ENCODE results near the gene PNCK. TPM values are rescaled to one million over a fixed set of nuclear protein-coding genes. Genes with fewer than 3 reads are reported as not detected.

Gene PNCK
- total and polyA plus RNA-seq, 2 of the 13 experiments (the other 11 are each of a cell fraction or from before 2014, with no cell fraction given) = 33.1 TPM; not detected in 1

DNA sequence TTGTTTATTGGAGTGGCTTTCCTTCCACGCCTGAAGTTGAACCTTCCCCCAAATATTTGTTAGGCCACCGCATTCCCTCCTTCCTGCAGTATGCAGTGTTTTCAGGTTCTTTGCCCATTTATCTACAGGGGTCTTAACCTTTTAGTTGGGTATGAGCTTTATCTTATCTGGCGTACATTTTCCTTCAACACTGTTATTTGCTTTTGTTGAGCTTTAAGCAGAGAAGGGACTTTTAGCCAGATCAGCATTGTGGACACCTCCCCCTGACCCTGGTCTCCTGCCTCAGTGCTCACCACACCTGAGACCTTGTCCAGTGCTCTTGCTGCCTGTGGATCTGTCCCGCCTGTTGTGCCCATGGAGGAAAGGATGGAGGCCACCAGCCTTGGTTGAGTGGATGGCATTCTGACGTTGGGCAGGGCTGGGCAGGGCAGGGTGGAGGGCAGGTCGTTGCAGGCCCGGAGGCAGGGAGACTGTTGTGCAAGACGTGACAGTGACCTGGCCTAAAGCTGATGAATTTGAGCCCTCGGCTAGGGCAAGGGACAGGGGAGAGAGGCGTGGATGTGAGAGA, 27.6 kb downstream of the PNCK start (continued):
- TF ChIP-seq BCL3 (CRISPR knock-in tag; IDR thresholded peaks at IDR 0.05) = no peak
- no peak for TF ChIP-seq ZFP36L1 (CRISPR knock-in tag; IDR thresholded peaks at IDR 0.05)
- no peak for TF ChIP-seq NFATC3 (CRISPR knock-in tag; IDR thresholded peaks at IDR 0.05)
- peak; percentile 60; the same call in 1 of the 2 replicates for TF ChIP-seq ZNF503 (CRISPR knock-in tag; IDR thresholded peaks at IDR 0.05)
- no peak for TF ChIP-seq SNAI1 (CRISPR knock-in tag; IDR thresholded peaks at IDR 0.05; ENCODE audit: borderline replicate concordance)
- no peak for TF ChIP-seq MAF1 (CRISPR knock-in tag; IDR thresholded peaks at IDR 0.05; ENCODE audit: borderline replicate concordance)
- TF ChIP-seq, protein P1, sequence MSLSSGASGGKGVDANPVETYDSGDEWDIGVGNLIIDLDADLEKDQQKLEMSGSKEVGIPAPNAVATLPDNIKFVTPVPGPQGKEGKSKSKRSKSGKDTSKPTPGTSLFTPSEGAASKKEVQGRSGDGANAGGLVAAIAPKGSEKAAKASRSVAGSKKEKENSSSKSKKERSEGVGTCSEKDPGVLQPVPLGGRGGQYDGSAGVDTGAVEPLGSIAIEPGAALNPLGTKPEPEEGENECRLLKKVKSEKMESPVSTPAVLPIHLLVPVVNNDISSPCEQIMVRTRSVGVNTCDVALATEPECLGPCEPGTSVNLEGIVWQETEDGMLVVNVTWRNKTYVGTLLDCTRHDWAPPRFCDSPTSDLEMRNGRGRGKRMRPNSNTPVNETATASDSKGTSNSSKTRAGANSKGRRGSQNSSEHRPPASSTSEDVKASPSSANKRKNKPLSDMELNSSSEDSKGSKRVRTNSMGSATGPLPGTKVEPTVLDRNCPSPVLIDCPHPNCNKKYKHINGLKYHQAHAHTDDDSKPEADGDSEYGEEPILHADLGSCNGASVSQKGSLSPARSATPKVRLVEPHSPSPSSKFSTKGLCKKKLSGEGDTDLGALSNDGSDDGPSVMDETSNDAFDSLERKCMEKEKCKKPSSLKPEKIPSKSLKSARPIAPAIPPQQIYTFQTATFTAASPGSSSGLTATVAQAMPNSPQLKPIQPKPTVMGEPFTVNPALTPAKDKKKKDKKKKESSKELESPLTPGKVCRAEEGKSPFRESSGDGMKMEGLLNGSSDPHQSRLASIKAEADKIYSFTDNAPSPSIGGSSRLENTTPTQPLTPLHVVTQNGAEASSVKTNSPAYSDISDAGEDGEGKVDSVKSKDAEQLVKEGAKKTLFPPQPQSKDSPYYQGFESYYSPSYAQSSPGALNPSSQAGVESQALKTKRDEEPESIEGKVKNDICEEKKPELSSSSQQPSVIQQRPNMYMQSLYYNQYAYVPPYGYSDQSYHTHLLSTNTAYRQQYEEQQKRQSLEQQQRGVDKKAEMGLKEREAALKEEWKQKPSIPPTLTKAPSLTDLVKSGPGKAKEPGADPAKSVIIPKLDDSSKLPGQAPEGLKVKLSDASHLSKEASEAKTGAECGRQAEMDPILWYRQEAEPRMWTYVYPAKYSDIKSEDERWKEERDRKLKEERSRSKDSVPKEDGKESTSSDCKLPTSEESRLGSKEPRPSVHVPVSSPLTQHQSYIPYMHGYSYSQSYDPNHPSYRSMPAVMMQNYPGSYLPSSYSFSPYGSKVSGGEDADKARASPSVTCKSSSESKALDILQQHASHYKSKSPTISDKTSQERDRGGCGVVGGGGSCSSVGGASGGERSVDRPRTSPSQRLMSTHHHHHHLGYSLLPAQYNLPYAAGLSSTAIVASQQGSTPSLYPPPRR (CRISPR knock-in tag; IDR thresholded peaks at IDR 0.05; ENCODE audit: borderline replicate concordance) = peak; percentile 67; the same call in 1 of the 2 replicates
- TF ChIP-seq, protein P2, sequence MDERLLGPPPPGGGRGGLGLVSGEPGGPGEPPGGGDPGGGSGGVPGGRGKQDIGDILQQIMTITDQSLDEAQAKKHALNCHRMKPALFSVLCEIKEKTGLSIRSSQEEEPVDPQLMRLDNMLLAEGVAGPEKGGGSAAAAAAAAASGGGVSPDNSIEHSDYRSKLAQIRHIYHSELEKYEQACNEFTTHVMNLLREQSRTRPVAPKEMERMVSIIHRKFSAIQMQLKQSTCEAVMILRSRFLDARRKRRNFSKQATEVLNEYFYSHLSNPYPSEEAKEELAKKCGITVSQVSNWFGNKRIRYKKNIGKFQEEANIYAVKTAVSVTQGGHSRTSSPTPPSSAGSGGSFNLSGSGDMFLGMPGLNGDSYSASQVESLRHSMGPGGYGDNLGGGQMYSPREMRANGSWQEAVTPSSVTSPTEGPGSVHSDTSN (CRISPR knock-in tag; IDR thresholded peaks at IDR 0.05) = no peak
- no peak for TF ChIP-seq IKZF4 (CRISPR knock-in tag; IDR thresholded peaks at IDR 0.05; ENCODE audit: borderline replicate concordance, low read depth, not compliant biosample characterization)
- TF ChIP-seq MBNL3 (CRISPR knock-in tag; conservative IDR thresholded peaks at IDR 0.05) = no peak
- TF ChIP-seq ZBTB43 (CRISPR knock-in tag; conservative IDR thresholded peaks at IDR 0.05) = no peak
- no peak for TF ChIP-seq HMG20A (CRISPR knock-in tag; IDR thresholded peaks at IDR 0.05; ENCODE audit: borderline replicate concordance)
- TF ChIP-seq, protein P3, sequence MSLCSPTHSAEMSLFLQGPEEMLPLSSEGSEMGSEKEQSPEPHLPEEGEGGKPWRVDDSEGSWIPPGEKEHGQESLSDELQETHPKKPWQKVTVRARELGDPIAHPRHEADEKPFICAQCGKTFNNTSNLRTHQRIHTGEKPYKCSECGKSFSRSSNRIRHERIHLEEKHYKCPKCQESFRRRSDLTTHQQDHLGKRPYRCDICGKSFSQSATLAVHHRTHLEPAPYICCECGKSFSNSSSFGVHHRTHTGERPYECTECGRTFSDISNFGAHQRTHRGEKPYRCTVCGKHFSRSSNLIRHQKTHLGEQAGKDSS (CRISPR knock-in tag; IDR thresholded peaks at IDR 0.05; ENCODE audit: borderline replicate concordance, low read depth) = peak; percentile 96
- TF ChIP-seq, protein P4, sequence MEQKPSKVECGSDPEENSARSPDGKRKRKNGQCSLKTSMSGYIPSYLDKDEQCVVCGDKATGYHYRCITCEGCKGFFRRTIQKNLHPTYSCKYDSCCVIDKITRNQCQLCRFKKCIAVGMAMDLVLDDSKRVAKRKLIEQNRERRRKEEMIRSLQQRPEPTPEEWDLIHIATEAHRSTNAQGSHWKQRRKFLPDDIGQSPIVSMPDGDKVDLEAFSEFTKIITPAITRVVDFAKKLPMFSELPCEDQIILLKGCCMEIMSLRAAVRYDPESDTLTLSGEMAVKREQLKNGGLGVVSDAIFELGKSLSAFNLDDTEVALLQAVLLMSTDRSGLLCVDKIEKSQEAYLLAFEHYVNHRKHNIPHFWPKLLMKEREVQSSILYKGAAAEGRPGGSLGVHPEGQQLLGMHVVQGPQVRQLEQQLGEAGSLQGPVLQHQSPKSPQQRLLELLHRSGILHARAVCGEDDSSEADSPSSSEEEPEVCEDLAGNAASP (CRISPR knock-in tag; IDR thresholded peaks at IDR 0.05; ENCODE audit: borderline replicate concordance) = peak; percentile 10; the same call in 1 of the 2 replicates
- no peak for TF ChIP-seq YEATS2 (CRISPR knock-in tag; IDR thresholded peaks at IDR 0.05; ENCODE audit: borderline replicate concordance)

Measured in HepG2 (cell line).